NCI-H460 (cell line): Measurements from ENCODE around the gene MDFIC. TPM values are rescaled to one million over a fixed set of nuclear protein-coding genes. Genes with fewer than 3 reads are reported as not detected.

Source experiments
- DNase-seq: peaks from one replicate; pipeline ENCODE4 v3.0.0-alpha.2; 2016; ENCODE audit warnings: low read depth; ENCODE audit errors: extremely low read depth
- total RNA-seq: library from RNA; depleted of rRNA; stranded (reverse); fragments of >200 nt; shearing (Covaris generic); gene quantifications from 2 replicates; pipeline ENCODE4 v1.2.3, GENCODE V29; 2014

MDFIC gene
- total RNA-seq, 1 experiment from 2014 or later = 17.8 TPM

DNA sequence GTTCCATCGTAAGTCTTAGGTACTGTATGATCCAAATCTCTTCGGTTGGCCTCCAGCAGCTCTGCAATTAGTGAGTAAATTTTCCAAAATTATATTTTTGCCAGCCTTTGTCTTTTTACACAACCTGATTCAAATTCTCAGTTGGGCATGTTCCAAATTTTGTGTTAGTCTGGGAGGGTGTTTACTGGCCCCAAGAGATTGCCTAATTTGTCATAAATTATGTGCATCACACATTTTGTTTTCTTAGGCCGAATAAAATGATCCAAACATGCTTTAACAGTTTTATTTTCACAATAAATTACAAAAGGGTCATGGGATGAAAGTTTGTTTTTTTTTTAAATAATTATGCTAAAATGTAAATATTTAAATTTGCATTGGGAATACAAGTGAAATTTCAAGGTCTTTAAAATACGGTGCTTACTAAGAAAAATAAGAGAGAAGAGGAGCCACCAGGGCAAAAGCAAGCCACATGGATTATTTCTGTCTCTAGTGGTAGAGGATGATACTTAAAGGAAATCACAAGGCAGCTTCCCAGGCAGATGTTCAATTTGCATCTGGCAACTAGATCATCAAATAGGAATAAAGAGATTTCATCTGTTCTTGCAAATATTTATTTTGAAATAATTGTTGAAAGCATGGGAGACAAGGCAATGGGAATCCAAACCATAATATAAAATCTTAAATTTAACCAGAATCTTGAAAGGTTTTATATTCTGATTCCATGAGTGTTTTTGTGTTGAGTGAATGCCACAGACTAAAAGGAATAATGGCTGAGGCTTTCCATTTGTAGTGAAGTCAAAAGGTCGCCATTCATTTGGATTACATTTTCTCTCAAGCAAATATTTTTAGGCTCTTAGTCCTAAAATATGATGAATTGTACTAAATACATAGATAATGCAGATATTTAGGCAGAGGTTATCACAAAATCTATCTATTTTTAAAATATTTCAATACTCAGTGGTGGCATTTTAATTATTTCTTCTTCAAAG, 111.1 kb downstream of the MDFIC start:
- no peak for DNase-seq

DNA sequence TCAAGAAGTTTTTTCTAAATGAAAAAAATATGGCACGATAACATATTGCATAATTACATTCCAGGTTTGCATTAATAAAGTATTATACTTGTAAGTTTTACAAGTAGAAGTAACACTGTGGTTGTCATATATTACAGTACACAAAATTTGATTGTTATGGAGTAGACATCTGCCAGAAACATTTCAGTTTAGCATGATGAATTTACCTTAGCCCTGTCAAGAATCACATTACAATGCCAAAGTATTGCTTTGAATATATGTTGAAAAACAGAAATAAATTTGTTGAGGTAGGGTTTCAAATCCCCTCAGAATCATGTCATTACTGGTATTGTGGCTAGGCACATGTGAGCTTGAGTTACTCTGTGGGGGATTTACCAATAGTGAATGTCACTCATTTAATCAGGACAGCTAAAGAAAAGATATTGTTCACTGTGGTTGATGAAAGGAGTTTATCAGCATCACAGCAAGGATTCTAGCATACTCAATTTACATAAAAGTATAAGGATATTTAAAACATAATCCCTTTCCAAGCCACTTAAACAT, 112.1 kb downstream of the MDFIC start:
- DNase-seq = no peak

DNA sequence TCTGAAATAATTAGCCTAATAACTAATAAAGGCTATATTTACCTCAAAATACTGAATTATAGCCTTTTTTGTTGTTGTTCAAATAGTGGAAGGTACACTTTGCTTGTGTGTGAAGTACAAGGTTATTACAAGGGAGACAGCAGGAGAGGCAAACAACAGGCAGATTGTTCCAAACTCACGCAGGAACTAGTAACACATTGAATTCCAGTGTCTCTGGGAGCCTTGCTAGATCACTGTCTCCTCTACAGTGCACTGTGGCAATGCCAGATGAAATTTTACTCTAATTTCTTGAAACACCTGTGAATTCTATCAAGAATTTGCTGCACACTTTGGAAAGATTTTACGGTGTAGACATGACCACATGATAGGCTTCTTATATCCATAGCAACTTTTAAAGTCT, 112.6 kb downstream of the MDFIC start:
- no peak for DNase-seq

DNA sequence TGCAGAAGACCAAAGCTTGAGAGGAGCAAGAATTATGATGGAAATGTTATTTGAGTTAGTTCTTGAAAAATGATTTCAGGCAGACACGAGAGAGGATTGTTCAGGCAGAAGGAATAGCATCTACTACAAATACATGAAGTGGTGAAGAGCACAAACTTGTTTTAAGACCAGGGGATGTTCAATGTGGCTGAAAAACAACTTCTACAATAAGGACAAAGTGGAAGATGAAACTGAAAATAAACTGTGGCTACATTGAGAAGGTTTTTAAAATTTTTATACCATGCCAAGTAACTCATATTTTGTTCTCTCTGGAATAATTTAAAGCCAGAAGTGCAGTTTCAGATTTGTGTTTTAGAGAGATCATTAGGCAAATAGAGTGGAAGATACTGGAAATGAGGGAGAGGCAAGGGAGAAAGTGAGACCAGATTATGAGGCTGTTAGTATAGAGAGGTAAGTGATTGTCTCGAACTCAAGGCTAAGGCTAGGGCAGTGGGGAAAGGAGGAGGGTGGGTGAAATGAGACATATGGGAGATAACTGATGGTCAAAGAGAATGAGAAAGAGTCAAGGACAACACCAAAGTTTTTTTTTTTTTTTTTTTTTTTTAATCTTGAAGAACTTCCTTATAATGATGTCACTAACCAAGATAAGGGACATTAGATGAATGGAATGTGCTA, 115.4 kb downstream of the MDFIC start:
- no peak for DNase-seq

DNA sequence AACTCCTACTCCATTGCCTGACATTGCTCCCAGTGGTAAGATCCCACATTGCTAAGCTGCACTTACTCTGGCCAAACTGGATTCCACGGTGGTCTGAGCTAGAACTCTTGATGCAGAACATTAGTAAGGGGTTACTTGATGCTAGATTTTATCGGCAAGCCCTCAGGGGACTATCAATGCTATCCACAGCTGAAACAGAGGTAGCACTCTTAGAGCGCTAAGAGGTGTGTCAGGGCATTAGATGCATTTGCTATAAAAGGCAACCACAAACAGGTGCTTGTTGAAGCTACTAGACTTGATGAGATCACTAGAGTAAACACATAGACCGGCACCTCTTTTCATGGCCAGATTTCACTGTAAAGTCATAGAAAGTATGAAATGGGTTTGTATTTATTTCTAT, 116.3 kb downstream of the MDFIC start:
- DNase-seq = no peak

DNA sequence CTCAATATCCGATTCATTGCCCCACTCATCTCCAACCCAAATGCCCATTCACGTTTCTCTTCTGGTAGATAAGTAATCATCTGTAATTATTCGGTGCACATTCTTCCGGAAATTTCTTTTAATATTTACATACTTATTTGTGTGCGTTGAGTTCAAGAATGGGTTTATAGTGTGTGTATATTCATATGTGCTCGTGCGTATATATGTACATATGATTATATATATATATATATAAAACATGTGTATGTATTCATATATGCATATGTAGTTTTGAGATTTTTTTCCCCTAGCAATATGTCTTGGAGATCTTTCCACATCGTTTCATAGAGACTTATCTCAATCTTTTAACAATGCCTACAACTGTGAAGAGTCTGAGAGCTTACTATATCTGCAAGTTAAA, 118.2 kb downstream of the MDFIC start:
- DNase-seq = no peak

GRCh38 chr7:115040495-115040894, 118.6 kb downstream of the MDFIC start:
- no peak for DNase-seq

DNA sequence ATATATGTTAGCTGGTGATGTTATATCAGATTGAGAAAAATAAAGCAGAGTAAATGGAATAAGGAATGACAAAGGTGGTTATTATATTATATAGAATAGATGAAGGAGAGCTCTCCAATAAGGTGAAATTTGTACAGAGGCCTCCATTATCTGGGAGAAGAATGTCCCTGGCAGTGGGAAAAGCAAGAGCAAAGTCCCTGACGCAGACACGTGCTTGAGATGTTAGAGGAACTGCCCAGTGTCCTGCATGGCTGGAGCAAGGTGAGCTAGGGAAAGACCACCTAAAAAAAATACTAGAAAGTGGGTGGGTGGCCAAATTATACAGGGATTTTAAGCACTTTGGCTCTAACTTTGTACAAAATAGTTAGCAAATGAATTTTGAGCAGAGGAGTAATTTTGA, 120.7 kb downstream of the MDFIC start:
- DNase-seq = no peak

DNA sequence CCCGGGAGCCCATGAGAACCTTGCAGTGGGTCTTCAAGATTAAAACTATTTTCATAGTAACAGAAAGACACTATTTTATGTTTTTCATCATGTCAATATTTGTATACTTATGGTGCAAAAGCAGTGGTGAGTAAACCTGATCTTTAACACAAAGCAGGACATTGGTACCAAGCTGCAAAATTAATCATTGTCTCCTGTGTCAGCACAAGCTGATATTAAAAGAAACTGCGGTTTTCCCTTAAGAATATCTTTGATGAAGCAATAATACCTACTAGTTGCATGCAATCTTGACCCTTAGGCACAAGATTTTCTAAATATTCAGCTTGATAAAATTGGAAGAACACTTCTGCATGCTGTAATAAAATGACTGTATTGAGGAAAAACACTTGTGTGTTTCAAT, 121.7 kb downstream of the MDFIC start:
- no peak for DNase-seq

DNA sequence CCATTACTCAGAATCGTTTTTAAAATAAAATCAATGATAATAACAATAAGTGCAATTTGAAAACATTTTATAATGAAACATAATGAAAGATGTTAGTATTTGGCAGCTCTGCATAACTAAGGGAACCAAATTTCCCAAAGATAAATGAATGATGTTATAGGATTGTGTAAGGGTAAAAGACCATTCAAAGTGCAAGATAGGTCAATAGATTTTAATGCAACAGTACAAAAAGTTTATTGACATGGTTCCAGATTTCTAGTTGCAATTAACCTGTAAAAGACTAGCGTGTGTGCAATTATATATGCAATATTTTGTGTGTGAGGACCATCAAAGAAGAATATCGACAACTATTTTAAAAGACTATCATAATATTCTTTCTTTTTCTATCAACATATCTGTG, 122.3 kb downstream of the MDFIC start:
- no peak for DNase-seq

GRCh38 chr7:115047958-115048720, 126.2 kb downstream of the MDFIC start:
- DNase-seq = no peak

- no peak for DNase-seq
These were observed 130.8 kb downstream of the MDFIC start for GRCh38 chr7:115052706-115053105.

DNA sequence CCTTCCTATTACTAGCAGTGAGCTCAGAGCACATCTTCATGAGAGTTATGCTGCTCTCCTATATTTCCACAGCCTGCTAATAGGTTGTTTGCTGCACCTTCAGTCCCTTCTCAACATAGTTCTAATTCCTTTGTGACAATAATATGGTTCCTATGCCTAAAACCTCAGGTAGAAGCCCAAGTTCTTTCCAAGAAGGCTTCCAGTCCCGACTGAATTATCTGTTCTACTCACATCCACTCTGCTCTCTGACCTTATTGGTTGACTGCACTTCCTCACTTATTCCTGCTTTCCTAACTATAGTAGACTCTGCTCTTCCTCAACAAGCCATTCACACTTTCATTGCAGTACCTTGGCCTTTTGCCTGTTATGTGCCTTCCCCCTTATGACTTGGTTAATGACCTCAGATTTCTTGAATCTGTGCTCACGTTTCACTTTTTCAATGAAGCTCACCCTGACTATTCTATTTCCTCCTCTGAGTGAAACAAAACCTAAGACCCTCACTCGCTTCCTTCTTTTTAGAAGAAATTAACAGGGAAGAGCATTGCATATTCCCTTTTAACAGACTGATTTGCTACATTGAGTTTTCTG, 132.7 kb downstream of the MDFIC start:
- DNase-seq = no peak

- DNase-seq = no peak
These were observed 134.1 kb downstream of the MDFIC start for GRCh38 chr7:115056019-115056418.

DNA sequence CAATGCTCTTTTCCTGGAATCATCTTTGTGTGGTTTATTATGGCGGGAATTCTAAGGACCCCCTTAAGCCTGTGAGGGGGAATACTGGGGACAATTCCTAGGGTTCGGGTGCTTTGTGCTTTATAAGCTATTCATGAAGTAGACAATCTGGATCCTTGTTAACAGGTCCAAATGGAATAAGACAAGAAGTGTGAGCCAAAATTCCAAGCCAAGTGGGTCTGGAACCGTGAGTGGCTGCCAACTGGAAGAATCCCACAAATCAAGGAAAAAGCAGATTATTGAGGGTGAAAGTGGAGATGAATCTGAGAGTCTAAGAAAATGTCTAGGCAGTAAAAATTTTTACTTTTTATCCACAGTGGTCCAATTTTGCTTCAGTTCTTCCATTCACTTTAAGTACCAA, 136.8 kb downstream of the MDFIC start:
- no peak for DNase-seq

DNA sequence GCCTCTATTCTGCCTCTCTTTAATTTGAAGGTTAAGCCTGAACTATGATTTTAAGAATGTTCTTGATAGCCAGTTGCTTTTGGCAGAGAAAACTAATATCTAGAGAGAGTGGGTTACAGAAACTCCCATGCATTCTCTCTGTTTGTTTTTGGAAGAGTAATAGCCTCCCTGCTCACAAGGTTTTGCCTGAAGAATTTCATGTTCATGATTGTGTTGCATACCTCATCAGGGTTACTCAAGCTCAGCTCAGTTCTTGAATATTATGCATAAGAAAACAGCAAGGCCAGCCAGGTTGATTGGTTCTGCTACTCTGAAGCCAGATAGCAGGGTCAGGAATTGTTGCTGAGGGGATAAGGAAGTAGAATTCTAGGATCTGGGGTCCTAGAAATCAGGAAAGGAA, 137.4 kb downstream of the MDFIC start:
- DNase-seq = no peak

DNA sequence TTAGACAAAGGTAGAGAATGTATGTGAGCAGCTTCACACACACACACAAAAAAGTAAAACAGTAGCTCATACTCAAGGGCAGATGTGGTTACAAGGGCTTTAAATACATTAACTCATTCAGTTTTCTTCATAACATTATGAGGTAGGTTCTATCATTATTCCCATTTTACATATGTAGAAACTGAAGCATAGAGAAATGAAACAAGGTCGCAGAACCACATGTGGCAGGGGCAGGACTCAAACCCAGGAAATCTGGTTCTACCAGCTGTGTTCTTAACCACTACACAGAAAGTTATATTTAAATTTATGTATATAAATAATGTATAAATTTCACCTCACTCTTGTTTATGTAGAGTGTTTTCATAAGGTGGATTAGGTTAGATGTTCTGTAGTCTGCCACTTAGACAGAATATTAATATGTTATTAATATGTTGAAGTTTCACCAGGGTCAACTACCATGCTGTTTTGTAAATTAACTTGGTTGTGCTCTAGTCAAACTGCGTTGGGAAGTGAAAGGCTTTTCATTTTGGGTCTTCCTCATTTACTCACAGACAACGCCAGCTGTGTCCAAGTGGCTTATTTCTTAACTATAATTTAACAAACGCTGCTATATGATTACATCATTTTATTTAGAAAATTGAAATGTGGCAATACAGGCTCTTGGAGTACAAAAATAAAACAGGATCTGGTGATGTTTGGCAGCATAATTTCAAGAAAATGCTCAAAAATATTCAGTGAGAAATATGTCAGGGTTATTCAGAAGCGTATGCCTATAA, 138.4 kb downstream of the MDFIC start:
- no peak for DNase-seq

DNA sequence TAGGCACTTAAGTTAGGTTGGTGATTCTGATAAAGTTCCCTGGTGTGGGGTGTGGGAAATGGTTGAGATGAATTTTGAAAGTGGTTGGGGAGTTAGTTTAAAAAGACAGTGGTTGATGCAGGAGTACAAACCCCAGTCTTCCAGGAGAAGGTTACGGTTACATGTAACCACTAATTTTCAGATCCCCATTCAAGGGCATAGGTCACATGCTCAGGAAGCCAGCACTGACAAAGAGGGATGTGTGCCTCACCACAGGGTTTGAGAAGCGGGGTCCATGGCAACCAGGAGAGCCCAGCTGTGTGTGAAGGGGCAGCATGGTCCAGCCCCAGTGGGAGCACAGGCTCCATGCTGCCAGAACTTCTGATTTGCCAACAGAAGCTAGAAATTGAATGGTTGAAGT, 144.2 kb downstream of the MDFIC start:
- no peak for DNase-seq

GRCh38 chr7:115066634-115067033, 144.7 kb downstream of the MDFIC start:
- no peak for DNase-seq

GRCh38 chr7:115068220-115068619, 146.3 kb downstream of the MDFIC start:
- DNase-seq = no peak
